H9 (cell line): Measurements from ENCODE around the gene INTS1. TPM values are rescaled to one million over a fixed set of nuclear protein-coding genes. Genes with fewer than 3 reads are reported as not detected.

Experiments
- DNase-seq: peaks from one replicate; pipeline ENCODE4 v3.0.0-alpha.2; 2017
- H2AFZ ChIP-seq: one replicate; pipeline ENCODE4 v1.6.1; 2013; ENCODE audit warnings: mild to moderate bottlenecking, low read length, control low read depth, moderate library complexity
- H2AK5ac ChIP-seq: 2 replicates; pipeline ENCODE4 v1.6.1; 2013; ENCODE audit warnings: low read length, control low read depth, mixed read lengths; ENCODE audit not compliant: insufficient read length
- H2BK120ac ChIP-seq: one replicate; pipeline ENCODE4 v1.6.1; 2013; ENCODE audit warnings: low read depth, mild to moderate bottlenecking, low read length, control low read depth, inconsistent platforms; ENCODE audit not compliant: poor library complexity, severe bottlenecking
- H2BK12ac ChIP-seq: 2 replicates; pipeline ENCODE4 v1.6.1; 2013; ENCODE audit warnings: low read length, control low read depth, mixed read lengths, low read depth; ENCODE audit not compliant: insufficient read length
- H2BK15ac ChIP-seq: 2 replicates; pipeline ENCODE4 v1.6.1; 2013; ENCODE audit warnings: low read depth, low read length, control low read depth
- H2BK20ac ChIP-seq: one replicate; pipeline ENCODE4 v1.6.1; 2013; ENCODE audit warnings: low read depth, mild to moderate bottlenecking, low read length, control low read depth, inconsistent platforms; ENCODE audit not compliant: poor library complexity, severe bottlenecking
- H2BK5ac ChIP-seq: 2 replicates; pipeline ENCODE4 v1.6.1; 2013; ENCODE audit warnings: low read length, control low read depth, mixed read lengths; ENCODE audit not compliant: insufficient read length
- H3K14ac ChIP-seq: 2 replicates; pipeline ENCODE4 v1.6.1; 2013; ENCODE audit warnings: low read length, control low read depth; ENCODE audit not compliant: insufficient read depth
- H3K18ac ChIP-seq: 2 replicates; pipeline ENCODE4 v1.6.1; 2013; ENCODE audit warnings: low read depth, mild to moderate bottlenecking, mixed read lengths, low read length, control low read depth; ENCODE audit not compliant: insufficient read length
- H3K23ac ChIP-seq: 2 replicates; pipeline ENCODE4 v1.6.1; 2013; ENCODE audit warnings: low read length, control low read depth, mixed read lengths, low read depth; ENCODE audit not compliant: insufficient read length
- H3K23me2 ChIP-seq: 2 replicates; pipeline ENCODE4 v1.6.1; 2013; ENCODE audit warnings: low read depth, mild to moderate bottlenecking, mixed read lengths, low read length, control low read depth; ENCODE audit not compliant: insufficient read length, poor library complexity, severe bottlenecking
- H3K27ac ChIP-seq: 2 replicates; pipeline ENCODE4 v1.5.1; 2013; ENCODE audit warnings: low read length, control low read depth, mixed read lengths, low read depth; ENCODE audit not compliant: insufficient read length
- H3K27me3 ChIP-seq: 2 replicates; pipeline ENCODE4 v1.6.1; 2013; ENCODE audit warnings: low read length, control low read depth, inconsistent platforms; ENCODE audit not compliant: insufficient read depth
- H3K4ac ChIP-seq: 2 replicates; pipeline ENCODE4 v1.6.1; 2013; ENCODE audit warnings: low read depth, mild to moderate bottlenecking, control low read depth, inconsistent platforms, low read length, moderate library complexity
- H3K4me1 ChIP-seq: 2 replicates; pipeline ENCODE4 v1.6.1; 2013; ENCODE audit warnings: low read length, control low read depth, inconsistent platforms; ENCODE audit not compliant: insufficient read depth
- H3K4me2 ChIP-seq: 2 replicates; pipeline ENCODE4 v1.6.1; 2013; ENCODE audit warnings: low read length, control low read depth, mixed read lengths; ENCODE audit not compliant: insufficient read length, insufficient read depth
- H3K56ac ChIP-seq: 2 replicates; pipeline ENCODE4 v1.6.1; 2013; ENCODE audit warnings: low read depth, mild to moderate bottlenecking, mixed read lengths, low read length, control low read depth; ENCODE audit not compliant: insufficient read length
- H3K79me1 ChIP-seq: 2 replicates; pipeline ENCODE4 v1.6.1; 2013; ENCODE audit warnings: low read depth, mild to moderate bottlenecking, moderate library complexity, low read length, control low read depth, inconsistent platforms; ENCODE audit not compliant: insufficient read depth, poor library complexity, severe bottlenecking
- H3K79me2 ChIP-seq: 2 replicates; pipeline ENCODE4 v1.6.1; 2013; ENCODE audit warnings: low read length, control low read depth, inconsistent platforms; ENCODE audit not compliant: insufficient read depth
- H3K9ac ChIP-seq: 2 replicates; pipeline ENCODE4 v1.6.1; 2013; ENCODE audit warnings: low read length, control low read depth, mixed read lengths; ENCODE audit not compliant: insufficient read length; ENCODE audit errors: extremely low read depth
- H3K9me3 ChIP-seq: one replicate; pipeline ENCODE4 v1.6.1; 2013; ENCODE audit warnings: low read depth, low read length, inconsistent platforms; ENCODE audit not compliant: control insufficient read depth
- H3T11ph ChIP-seq: one replicate; pipeline ENCODE4 v1.6.1; 2013; ENCODE audit warnings: mild to moderate bottlenecking, low read length, control low read depth, inconsistent platforms
- H4K20me1 ChIP-seq: one replicate; pipeline ENCODE4 v1.6.1; 2013; ENCODE audit not compliant: control insufficient read depth, insufficient read length, insufficient read depth
- H4K5ac ChIP-seq: 2 replicates; pipeline ENCODE4 v1.6.1; 2013; ENCODE audit warnings: low read depth, mild to moderate bottlenecking, mixed read lengths, low read length, control low read depth; ENCODE audit not compliant: insufficient read length
- H4K8ac ChIP-seq: replicated peaks from 2 replicates; pipeline ENCODE4 v1.6.1; 2013; ENCODE audit warnings: low read length, control low read depth, mixed read lengths, low read depth; ENCODE audit not compliant: insufficient read length
- H4K91ac ChIP-seq: 2 replicates; pipeline ENCODE4 v1.6.1; 2013; ENCODE audit warnings: low read depth, mild to moderate bottlenecking, moderate library complexity, mixed read lengths, low read length, control low read depth; ENCODE audit not compliant: insufficient read length
- H3K27ac Mint-ChIP-seq, 3 experiments: 2 replicates in 2 of 3; 3 replicates in 1 of 3; pipeline ENCODE4 v1.8.0; 2020 to 2021; ENCODE audit warnings: mixed read lengths in 3 of 3, mild to moderate bottlenecking in 1 of 3, moderate library complexity in 1 of 3
- H3K27me3 Mint-ChIP-seq: 2 replicates; pipeline ENCODE4 v1.8.0; 2021; ENCODE audit warnings: low read depth, mild to moderate bottlenecking, moderate library complexity, mixed read lengths
- H3K36me3 Mint-ChIP-seq, 3 experiments: 2 replicates in 2 of 3; 3 replicates in 1 of 3; pipeline ENCODE4 v1.8.0; 2020 to 2021; ENCODE audit warnings: low read depth in 3 of 3, mixed read lengths in 3 of 3; ENCODE audit not compliant: insufficient read depth in 1 of 3
- H3K4me1 Mint-ChIP-seq, 2 experiments: 2 replicates each; pipeline ENCODE4 v1.8.0; 2020; ENCODE audit warnings: mixed read lengths in 2 of 2
- H3K4me3 Mint-ChIP-seq, 2 experiments: 2 replicates in 1 of 2; 3 replicates in 1 of 2; pipeline ENCODE4 v1.8.0; 2020 to 2021; ENCODE audit warnings: mild to moderate bottlenecking in 2 of 2, mixed read lengths in 2 of 2, moderate library complexity in 1 of 2
- H3K9me3 Mint-ChIP-seq, 2 experiments: 2 replicates in 1 of 2; 3 replicates in 1 of 2; pipeline ENCODE4 v1.8.0; 2020; ENCODE audit warnings: mild to moderate bottlenecking in 2 of 2, mixed read lengths in 2 of 2, moderate library complexity in 1 of 2
- CTCF ChIP-seq: fragments of 200-600 bp; sonication (generic); conservative IDR thresholded peaks from 3 replicates; pipeline ENCODE4 v1.8.0; 2021; ENCODE audit warnings: antibody characterized with exemption, mild to moderate bottlenecking
- WGBS: extraction: QIAGEN DNeasy Blood & Tissue Kit; methylation state at CpG from one replicate; pipeline ENCODE4 v1.1.7; 2013; ENCODE audit warnings: missing lambda C conversion rate, low lambda C conversion rate, mixed read lengths; ENCODE audit not compliant: insufficient read length; ENCODE audit errors: extremely low coverage; 5-methylcytosine and 5-hydroxymethylcytosine counted together
- total RNA-seq: library from RNA; stranded (reverse); gene quantifications from 2 replicates; pipeline ENCODE4 v1.2.1, GENCODE V29; 2021

INTS1 gene
- total RNA-seq, 1 experiment from 2014 or later = 133 TPM

GRCh38 chr7:1424041-1424440 is 80.1 kb downstream of the INTS1 start:
- Histone ChIP-seq H4K20me1 (no peaks in the 10 kb centered on the region), H2AFZ (no peak overlapping the region), H2AK5ac (no peak overlapping the region), H3K9me3 (no peaks in the 10 kb centered on the region), H3K79me1 (no peaks in the 10 kb centered on the region), H2BK12ac (no peak overlapping the region), H3K18ac (no peak overlapping the region), H3K23ac (no peak overlapping the region), H3K4me2 (no peak overlapping the region), H3T11ph (no peak overlapping the region), H3K9ac (no peak overlapping the region), H3K23me2 (no peaks in the 10 kb centered on the region), H2BK5ac (no peak overlapping the region), H4K8ac (no peak overlapping the region), H3K4ac (no peak overlapping the region), H3K14ac (no peak overlapping the region), H4K91ac (no peak overlapping the region), H3K4me1 (no peaks in the 10 kb centered on the region), H3K27me3 (no peaks in the 10 kb centered on the region), H2BK20ac (no peak overlapping the region), H2BK15ac (no peak overlapping the region), H4K5ac (no peak overlapping the region), H2BK120ac (no peak overlapping the region), H3K56ac (no peak overlapping the region), H3K27ac (no peak overlapping the region), H3K79me2 (no peaks in the 10 kb centered on the region)
- Mint-ChIP-seq H3K9me3 (peaks cover 0 to 3% of the 10 kb centered on the region in 2 experiments; a peak in 1 of 5 replicates), H3K4me1 (peaks cover 3 to 23% of the 10 kb centered on the region in 2 experiments), H3K27me3 (peaks cover 13% of the 10 kb centered on the region), H3K36me3 (no peaks in the 10 kb centered on the region), H3K4me3 (no peak overlapping the region), H3K27ac (no peak overlapping the region)
- no peak for TF ChIP-seq CTCF
- DNase-seq = no peak
- WGBS = no CpG with 5 or more reads among the region's 12 CpGs
